HT-29 (cell line): Measurements from ENCODE around the gene CHMP1B. TPM values are rescaled to one million over a fixed set of nuclear protein-coding genes. Genes with fewer than 3 reads are reported as not detected.
"Not testable (repeated sequence)": the region's sequence is repeated elsewhere in the genome, so short reads cannot be mapped to it uniquely, and the experiment has no call there.

Experiments used
- DNase-seq: peaks from one replicate; pipeline ENCODE4 v3.0.0-alpha.2; 2015; ENCODE audit warnings: low spot score
- total RNA-seq: library from RNA; depleted of rRNA; stranded (reverse); fragments of >200 nt; shearing (Covaris generic); gene quantifications from 2 replicates; pipeline ENCODE4 v1.2.3, GENCODE V29; 2014

Gene CHMP1B
- total RNA-seq, 1 experiment from 2014 or later = 47.1 TPM

DNA sequence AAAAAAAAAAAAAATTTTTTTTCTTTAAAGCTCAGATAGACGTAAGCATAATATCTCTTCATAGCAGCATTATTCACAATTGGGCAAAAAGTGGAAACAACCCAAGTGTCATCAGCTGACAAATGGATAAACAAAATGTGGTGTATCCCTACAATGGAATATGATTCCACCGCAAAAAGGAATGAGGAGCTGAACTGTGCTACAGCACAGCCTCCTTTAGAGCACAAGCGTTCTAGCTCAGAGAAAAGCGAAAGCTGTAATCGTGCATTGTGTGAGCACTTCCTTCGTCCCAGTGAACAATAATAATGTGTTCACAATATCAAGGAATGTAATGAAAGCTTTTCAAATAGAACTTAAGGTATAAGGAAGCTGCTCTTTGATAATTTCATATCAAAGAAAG lies 11.7 kb upstream of the CHMP1B start:
- no peak for DNase-seq

GRCh38 chr18:11840493-11840892 lies 10.7 kb upstream of the CHMP1B start:
- no peak for DNase-seq

DNA sequence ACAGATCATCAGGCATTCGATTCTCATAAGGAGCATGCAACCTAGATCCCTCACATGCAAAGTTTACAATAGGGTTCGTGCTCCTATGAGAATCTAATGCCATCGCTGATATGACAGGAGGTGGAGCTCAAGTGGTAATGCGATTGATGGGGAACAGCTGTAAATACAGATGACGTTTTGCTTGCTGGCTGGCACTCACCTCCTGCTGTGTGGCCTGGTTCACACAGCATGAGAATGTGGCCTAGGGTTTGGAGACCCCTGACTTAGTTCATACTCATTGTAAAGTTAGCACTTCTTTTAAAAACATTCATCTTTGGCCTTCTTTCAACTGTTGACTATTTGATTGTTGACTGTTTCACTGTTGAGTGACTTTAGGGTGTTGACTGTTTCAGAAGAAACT lies 8.7 kb upstream of the CHMP1B start:
- no peak for DNase-seq

DNA sequence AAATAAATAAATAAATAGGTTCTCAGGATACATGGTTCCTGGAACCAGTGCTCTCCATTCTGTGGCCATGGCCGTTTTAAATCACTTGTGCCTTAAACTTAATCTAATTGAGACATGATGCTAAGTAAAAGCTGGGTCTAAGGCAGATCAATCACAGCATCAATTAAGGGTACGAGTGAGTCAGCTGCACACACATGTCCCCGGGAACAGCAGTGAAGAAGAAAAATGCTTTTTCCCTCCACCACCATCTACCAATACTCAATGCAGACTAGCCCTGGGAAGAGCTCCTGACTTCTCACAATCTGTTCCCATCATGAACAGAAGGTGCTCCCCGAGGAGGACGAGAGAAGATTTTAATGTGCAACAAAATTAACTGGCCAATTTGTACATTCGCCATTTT lies 6.8 kb upstream of the CHMP1B start:
- DNase-seq = no peak

GRCh38 chr18:11845654-11846053 lies 5.6 kb upstream of the CHMP1B start:
- DNase-seq = no peak

DNA sequence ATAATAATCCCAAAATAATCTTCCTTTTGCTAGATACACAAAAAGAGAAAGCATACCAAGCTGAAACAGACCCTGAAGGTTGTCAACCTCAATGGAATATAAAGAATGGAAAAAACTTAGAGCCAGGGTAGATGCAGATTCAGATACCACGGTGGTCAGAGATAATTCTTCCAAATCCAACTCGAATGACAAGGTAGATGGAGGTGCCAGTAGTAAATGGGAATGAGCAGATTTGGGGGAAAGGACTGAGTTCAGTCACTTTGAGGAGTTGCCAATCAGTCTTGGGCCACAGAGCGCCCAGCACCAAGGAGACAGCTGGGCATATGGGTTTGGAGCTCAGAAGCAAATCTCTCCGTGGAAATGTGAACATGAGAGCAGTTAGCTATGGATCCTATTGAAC lies 3.4 kb upstream of the CHMP1B start:
- no peak for DNase-seq

DNA sequence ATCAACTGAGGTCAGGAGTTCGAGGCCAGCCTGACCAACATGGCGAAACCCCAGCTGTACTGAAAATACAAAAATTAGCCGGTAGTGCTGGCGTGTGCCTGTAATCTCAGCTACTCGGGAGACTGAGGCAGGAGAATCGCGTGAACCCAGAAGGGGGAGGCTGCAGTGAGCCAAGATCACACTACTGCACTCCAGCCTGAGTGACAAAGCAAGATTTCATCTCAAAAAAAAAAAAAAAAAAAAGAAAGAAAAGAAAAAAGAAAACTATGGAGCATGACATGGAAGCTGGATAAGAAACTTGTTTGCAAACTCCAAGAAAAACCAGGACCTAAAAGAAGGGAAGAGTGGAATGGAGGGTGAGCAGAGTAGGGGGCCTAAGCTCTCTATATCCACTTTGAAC lies 1.9 kb upstream of the CHMP1B start:
- no peak for DNase-seq

GRCh38 chr18:11849841-11850634 lies 1.2 kb upstream of the CHMP1B start:
- peak; percentile 69 for DNase-seq

DNA sequence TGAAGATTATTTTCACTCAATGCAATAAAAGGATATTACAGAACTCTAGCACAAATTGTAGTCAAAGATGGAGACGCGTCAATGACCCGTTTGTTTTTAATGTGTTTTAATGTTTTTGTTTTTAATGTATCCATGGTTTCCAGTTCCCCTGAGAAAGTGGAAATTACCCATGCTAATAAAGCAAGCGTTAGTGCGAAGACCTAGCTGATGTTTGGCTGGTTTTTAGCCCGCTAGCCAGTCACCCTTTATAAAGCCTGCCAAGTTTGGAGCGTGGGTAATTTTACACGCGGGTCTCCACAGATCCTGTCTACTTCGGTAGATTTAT lies 430 bp upstream of the CHMP1B start:
- peak; percentile 63 for DNase-seq

- DNase-seq = no peak
These were observed 659 bp downstream of the CHMP1B start for GRCh38 chr18:11851806-11852337.

DNA sequence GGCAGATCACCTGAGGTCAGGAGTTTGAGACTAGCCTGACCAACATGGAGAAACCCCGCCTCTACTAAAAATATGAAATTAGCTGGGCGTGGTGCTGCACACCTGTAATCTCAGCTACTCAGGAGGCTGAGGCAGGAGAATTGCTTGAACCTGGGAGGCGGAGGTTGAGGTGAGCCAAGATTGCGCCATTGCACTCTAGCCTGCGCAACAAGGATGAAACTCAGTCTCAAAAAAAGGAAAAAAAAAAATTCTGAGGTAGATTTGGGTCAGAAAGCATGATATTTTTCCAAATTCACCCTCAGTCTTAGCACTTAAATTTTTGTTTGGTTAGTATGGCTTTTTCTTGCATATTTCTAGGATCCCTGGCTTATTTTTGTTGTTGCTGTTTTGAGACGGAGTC lies 3.3 kb downstream of the CHMP1B start:
- DNase-seq = not testable (repeated sequence)

GRCh38 chr18:11857177-11857887 lies 6.1 kb downstream of the CHMP1B start:
- DNase-seq = peak; percentile 90

- no peak for DNase-seq
These were observed 8.1 kb downstream of the CHMP1B start for GRCh38 chr18:11859282-11859830.

GRCh38 chr18:11859903-11860407 lies 8.7 kb downstream of the CHMP1B start:
- DNase-seq = peak; percentile 73

- DNase-seq = no peak
These were observed 9.6 kb downstream of the CHMP1B start for GRCh38 chr18:11860594-11861450.

- DNase-seq = no peak
These were observed 10.5 kb downstream of the CHMP1B start for GRCh38 chr18:11861583-11862288.

DNA sequence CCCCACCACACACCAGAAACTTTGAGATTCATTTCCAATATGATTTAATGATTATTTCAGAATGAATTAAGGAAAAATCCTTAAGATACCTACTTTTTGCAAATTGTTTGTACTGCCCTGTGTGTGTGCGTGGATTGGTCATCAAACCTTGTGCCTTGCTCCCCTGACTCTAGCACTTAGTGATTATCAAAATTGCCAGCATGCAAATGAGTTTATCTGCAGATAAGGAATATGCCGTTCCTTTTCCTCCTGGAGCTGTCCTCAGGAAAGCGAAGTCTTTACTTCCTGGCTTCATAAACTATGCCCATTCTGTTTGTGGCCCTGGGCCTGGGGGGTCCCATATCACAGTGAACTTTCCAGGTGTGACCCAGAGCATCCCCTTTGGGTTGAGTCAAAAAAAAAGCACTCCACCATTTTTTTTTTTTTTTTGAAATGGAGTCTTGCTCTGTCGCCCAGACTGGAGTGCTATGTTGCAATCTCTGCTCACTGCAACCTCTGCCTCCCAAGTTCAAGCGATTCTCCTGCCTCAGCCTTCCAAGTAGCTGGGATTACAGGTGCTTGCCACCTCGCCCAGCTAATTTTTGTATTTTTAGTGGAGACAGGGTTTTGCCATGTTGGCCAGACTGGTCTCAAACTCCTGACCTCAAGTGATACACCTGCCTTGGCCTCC lies 11.4 kb downstream of the CHMP1B start:
- DNase-seq = no peak

- DNase-seq = no peak
These were observed 13.3 kb downstream of the CHMP1B start for GRCh38 chr18:11864471-11864870.

- DNase-seq = no peak
These were observed 13.9 kb downstream of the CHMP1B start for GRCh38 chr18:11865071-11865470.

GRCh38 chr18:11866329-11866728 lies 15.1 kb downstream of the CHMP1B start:
- DNase-seq = no peak
